Activated CD4-positive, CD25-positive, alpha-beta regulatory T cell (primary cell): ENCODE measurements around the gene GFAP.

ENCODE experiments used
- DNase-seq, 4 experiments: peaks; one replicate each; lab custom pipeline; 2025; lab: John Stamatoyannopoulos, UW

Gene GFAP

DNA sequence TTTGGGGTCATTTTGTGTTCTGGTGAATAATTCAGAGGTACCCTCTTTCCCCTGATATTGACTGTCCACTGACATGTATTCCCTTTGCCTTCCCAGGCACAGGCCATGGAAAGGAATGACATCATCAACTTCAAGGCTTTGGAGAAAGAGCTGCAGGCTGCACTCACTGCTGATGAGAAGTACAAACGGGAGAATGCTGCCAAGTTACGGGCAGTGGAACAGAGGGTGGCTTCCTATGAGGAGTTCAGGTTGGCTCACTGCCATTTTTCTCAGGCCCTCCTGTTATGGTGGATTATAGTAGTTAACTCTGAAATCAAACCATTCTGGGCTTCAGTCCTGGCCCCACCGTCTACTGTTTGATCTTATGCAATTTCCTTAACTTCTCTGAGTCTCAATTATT is 14.4 kb downstream of the GFAP start:
- DNase-seq: no peak

DNA sequence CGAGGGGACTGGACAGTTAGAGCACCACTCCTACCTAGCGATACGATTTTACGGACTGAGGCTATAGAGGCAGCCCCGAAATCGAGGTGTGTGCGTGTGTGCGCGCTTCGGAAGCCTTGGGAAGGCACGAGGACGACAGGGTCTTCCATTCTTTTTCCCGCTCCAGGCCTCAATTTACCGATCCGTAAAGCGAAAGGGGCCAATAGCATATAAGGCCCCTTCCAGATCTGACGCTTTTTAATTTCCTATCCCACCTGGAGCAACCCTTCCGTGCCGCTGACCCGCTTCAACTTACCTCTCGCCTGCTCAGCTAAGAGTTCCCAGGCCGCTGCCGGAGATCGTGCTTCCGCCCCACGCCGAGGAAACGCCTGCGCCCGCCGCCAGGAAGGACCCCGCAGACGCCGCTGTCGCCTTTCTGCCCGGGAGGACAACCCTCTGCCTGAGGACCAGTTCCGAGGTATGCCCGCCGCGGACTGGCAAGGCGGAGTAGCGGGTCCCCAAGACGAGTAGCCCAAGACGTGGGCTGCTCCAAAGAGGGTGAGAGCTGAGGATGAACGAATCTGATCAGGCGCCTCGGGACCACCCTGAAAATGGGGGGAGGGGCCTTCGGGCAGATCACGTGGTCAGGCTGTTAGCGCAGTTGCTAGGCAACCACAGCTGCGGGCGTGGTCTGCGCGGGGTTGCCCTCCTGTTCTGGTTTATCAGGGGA is 16.1 kb downstream of the GFAP start, which contains the start of gene EFTUD2:
TSS of gene EFTUD2 (minus strand) at position 372 of the 709 bp plus-strand sequence. CDS start 4,924 bp downstream, outside the sequence.
- DNase-seq: peak; percentile 91 to 97 (median 91)

DNA sequence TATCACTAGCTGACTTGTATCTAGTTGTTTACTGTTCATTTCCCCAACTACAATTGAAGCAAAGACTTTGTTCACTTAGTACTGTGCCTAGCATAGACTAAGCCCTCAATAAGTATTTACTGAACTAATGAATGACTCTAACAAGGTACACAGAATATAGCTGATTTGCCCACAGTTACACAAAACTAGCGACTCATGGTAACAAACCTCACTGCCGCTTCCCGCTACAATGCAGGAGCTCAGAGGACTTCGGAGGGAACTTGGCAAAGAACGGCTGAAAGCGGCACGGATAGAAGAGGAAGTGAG is 16.6 kb downstream of the GFAP start:
- DNase-seq: no peak

DNA sequence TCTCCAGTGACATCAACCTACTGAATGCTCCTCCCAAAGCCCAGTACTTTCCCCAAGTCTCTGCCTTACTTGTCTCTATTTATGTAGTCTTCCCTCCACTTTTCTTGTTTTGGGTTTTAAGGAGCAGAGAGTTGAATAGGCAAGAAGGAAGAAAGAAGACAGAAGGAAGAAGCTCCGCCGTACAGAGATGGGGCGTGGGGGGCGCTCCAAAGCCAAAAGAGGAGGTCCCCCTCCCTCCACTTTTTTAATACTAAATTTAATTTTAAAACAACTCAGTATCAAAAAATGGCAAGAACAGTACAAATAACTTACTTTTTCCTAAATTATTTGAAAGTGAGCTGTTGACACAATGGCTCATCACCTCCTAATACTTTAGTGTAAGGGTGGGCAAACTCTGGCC is 20.7 kb downstream of the GFAP start:
- DNase-seq: no peak

DNA sequence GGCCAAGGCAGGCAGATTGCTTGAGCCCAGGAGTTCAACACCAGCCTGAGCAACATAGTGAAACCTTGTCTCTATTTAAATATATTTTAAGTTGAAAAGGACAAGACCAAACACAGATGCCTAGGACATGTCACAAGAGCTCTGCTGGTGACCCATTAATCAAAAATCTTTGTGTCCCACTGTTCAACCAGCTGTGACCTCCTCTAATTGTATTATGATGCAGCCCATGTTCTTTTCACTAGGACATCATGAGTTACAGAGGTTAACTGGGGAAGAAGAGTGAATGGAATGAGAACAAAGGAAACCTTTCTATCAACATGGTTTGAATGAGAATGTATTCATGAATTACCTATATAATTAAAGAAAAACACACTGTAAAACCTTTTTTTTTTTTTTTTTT is 23.1 kb downstream of the GFAP start:
- no peak for DNase-seq

DNA sequence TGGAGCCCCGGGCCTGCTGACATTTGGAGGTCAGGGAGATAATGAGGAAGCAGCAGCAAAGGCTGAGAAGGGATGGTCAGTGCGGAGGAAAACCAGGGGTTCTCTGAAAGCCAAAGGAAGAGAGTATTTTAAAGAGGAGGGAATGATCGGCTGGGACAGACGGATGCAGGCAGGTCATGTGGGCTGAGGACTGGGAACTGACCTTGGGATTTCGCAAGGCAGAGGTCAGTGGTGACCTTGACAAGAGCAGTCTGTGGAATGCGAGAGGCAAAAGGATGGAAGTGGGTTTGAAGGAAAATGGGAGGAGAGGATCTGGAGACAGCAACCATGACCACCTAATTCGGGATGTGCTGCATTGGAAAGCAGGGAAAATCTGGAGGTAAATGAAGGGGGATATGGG is 26.3 kb downstream of the GFAP start:
- DNase-seq: no peak

DNA sequence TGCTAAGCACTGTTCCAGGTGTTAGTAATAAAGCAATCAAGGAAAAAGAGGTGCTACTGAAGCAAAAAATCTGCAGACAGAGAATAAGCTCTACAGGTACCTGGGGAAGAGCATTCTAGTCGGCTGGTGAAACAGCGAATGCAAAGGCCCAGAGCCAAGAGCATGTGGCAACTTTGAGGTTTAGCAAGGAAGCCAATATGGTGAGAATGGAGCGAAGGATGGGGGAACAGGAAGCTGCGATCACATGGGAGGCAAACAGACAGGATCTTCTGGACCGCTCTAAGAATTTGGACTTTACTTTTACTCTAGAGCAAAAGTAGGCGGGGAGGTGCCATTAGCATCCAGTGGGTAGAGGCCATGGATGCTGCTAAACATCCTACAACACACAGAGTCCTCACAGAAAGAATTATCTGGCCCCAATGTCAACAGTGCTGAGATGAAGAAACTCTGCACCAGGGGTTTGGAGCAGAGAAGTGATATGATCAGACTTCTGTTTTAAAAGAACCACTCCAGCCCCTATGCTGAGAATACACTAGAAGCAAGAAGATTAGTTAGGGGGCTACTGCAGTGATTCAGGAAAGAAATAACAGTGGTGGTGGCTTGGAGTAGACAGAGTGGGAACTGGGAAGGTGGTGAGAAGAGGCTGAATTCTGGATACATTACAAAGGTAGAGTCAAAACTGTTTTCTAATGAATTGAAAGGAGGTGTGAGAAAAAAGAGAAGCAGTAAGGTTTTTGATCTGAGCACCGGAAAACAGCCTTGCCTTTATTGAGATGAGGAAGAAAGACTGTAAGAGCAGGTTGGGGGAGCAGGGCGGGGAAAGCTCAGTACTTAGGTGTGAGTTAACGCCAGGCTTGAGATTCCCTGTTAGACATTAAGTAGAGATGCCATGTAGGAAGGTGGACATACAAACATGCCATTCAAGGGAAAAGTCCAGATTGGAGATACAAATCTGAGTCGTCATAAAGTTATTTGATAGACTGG is 27.0 kb downstream of the GFAP start:
- no peak for DNase-seq

DNA sequence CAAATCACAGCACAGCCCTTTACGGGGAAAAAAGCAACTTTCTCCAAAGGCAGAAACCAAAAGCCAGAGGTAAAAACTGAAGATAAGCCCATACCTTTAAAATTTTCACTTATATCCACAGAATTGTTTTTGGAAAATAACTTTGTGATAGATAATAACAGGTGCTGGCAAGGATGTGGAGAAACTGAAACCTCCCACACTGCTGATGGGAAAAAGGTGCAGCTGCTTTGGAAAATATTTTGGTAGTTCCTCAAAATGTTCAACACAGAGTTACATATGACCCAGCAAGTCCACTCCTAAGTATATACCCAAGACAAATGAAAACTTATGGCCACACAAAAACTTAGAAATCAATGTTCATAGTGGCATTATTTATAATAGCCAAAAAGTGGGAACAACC is 28.3 kb downstream of the GFAP start:
- DNase-seq: no peak

DNA sequence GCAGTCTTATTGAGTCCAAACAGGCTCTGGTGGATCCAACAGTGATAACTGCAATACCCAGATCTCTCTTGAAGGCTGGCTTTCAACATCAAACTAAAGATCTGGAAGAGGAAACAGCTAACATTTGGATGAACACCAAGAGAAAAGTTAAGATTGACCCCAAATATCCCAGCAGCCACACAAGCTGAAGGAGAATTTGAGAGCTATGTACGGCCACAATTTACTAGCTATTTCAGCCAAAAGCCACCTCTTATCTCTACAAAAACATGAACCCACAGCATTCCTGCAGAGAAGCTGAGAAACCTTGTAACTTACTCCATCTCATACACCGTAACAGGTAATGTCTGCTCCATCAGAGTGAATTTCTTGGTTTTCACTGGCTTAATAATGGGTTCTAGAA is 30.4 kb downstream of the GFAP start:
- DNase-seq: no peak

DNA sequence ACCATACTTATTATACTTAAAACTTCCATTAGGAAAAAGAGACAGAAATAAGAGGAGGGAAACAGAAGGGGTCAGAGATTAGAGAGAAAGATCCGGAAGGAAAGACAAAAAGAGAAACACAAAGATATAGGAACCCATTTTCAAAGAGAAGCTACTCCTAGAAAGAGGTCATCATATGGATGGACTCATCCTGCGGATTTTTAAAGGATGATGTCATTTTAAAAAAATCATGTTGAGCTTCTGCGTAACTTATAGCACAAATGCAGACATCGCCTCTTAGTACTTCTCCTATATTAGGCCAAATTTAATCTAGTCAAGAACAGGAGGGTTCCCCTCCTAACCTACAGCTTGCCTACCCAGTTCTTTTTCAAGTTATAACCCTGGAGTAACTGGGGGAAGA is 34.2 kb downstream of the GFAP start:
- no peak for DNase-seq

DNA sequence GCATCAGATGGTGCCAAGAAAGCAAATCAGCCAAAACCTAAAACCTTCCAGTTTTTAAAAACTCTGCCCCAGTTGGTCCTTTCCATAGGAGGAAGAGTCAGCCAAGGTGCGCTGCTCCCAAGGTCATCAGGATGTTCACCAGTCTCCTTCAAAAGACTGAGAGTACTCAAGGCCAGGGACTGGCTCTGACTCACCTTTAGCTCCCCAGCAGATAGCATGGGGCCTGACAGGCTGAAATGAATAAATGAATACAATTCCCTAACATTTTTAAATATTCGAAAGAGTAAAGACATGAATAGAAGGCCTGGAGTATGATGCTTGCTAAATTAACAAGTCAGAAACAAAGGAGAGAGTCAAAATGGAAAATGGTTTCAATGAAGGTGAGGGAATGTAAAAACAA is 35.2 kb downstream of the GFAP start:
- no peak for DNase-seq

DNA sequence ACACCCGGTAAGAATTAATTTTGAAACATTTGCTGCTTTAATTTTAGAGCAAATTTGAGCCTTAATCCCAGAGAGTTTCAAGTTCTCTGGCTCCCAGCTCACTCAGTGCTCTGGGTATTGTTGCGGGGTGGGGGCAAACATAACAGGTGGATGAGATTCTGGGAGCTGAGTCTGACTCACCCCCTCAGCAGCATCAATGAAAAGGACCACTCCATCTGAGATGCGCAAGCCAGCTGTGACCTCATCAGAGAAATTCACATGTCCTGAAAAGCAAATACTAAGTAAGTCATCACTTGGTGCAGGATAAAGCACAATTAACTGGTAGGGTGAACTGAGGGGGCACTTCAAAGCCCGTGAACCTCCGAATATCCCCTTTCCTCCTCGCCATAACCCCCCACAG is 35.9 kb downstream of the GFAP start:
- no peak for DNase-seq

DNA sequence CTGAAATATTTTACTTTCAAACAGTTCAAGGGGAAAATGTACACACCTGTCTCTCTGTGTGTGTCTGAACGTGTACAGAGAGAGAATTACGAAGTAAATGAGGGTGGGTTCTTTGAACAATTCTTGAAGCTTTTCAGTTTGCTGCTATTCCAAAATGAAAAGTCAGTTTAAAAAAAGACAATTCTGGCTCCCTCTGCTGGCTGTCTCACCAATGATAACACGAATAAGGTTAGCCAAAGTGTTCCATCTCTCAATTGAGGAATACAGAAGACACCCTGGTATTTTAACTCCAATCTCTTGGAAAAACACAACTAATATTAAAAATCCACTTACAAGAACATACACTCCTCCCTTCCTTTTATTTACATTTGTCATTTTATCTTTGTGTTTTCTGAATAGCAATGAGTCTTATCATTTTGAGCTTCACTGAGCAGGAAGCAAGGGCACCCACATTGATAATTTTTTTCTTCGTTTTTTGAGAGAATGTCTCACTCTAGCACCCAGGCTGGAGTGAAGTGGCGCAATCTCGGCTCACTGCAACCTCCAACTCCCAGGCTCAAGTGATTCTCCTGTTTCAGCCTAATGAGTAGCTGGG is 36.6 kb downstream of the GFAP start:
- DNase-seq: no peak

DNA sequence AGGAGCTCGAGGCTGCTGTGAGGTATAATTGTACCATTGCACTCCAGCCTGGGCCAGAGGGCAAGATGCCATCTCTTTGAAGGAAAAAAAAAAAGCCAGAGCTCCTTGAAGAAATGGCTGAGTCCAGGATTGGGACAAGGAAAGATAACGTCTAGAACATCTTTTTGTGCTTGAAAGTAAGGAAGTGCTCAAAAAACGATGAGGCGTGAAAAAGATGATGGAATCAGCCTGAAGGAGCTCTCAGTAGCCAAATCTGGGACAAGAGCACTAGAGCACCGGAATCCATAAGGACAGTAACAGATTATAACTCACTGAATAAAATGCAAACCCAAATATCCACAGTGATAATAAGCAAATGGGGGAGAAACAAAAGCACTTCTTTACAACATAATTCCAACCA is 38.2 kb downstream of the GFAP start:
- DNase-seq: no peak

DNA sequence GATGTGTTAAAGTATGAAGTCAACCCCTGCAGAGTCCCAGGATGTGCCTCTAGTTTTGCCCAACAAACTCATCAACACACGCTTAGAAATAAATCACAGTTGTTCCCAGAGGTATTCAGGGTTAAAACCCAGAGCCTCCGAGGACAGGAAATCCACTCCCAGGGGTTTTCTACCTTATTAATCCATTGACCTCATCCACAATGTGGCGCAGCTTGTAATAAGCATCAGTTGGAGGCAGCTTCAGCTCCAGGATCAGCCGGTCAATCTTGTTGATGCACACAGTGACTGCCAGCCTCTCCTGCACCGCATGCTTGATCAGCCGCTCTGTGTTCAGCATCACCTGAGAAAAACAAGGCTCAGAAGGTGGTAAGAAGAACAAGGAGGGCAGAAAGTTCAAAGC is 39.5 kb downstream of the GFAP start:
- no peak for DNase-seq

DNA sequence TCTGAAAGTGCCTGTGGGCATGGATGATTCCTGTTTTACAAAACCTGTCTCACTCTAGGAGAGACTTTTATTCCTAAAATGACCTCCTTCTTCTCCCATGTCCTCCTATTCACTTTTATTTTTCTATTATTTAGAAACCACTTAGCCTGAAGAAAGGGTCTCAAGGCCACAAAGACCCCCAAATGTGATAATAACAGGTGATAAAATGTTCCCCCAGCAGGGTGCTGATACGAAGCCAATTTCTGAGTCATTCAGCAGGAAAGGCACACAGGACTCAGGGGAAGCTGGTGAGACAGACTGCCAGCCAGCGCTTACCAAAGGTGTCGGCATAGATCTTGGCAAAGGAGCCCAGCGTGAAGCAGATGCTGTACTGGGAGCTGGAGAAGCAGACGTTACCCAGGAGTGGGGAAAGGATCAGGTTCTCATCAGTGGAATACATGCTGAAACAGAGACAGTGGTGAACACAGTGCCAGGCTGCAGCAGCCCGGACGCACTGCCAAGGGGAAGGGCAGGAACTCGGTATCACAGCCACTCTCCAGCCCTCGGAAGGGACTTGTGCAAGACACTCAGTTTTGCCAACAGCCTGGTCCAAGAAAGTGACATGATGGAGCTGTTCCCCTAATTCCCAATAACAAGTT is 43.0 kb downstream of the GFAP start:
- no peak for DNase-seq

DNA sequence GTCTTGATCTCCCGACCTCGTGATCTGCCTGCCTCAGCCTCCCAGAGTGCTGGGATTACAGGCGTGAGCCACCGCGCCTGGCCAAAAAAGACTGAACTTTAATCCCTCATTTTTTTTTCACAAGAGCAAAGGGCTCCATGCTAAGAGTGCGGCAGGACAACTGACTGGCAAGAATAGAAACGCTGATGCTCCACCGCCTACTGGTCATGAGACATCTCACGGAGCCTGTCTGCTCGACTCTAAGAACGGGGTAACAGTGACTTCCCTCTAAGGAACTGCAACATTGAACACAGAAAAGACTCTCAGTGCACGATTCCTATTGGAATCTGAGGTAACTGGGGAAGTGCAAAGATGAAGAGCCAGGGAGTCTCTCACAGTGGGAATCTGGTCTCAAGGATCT is 43.7 kb downstream of the GFAP start:
- no peak for DNase-seq

DNA sequence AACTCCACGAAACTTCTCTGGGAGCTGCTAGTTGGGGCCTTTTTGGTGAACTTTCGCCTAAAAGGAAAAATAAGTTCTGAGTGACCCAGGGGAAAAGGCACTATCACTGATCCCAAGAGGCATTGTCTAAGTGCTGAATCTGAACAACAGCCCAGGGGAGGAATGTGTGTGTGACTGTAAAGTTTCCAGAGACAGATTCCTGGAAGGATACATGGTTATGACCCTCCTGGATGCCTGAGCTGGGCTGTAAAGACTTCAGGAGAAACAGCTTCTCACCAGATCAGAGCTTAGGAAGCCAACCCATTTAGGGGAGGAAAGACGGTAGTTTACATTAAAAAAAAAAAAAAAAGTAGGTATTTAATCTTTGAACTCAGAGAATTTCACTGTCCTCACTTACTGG is 47.5 kb downstream of the GFAP start:
- no peak for DNase-seq

DNA sequence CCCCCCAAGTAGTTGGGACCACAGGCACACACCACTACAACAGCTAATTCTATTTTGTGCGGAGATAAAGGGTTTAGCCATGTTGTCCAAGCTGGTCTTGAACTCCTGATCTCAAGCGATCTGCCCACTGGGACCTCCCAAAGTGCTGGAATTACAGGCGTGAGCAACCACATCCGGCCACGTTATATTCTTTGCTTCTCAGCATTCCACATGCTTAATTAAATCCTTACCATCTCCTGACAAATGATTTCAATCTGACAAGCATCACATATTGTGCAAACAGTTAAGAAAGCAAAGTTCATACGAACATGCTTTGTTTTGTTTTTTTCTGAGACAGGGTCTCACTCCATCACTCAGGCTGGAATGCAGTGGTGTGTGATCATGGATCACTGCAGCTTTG is 49.4 kb downstream of the GFAP start:
- no peak for DNase-seq

DNA sequence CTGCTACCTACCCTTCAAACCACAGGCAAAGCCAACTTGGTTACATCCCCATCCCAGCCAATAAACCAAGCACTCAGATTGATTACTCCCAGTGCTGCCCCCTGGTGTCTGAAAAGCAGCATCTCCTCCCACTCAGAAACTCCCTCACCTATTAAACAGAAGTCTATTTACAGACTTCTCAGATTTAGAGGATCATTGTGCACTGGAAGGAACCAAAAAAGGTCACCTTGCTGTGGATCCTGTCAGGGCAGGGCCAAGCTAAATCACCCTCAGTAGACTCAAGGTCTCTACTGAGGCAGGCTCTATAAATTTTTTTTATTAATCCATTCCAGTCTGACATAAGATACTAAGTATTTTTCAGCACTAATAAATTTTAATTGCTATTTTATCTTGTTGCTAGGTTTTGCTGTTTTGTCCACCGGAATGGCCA is 50.1 kb downstream of the GFAP start:
- DNase-seq: peak; percentile 31 to 53 (median 38)

DNA sequence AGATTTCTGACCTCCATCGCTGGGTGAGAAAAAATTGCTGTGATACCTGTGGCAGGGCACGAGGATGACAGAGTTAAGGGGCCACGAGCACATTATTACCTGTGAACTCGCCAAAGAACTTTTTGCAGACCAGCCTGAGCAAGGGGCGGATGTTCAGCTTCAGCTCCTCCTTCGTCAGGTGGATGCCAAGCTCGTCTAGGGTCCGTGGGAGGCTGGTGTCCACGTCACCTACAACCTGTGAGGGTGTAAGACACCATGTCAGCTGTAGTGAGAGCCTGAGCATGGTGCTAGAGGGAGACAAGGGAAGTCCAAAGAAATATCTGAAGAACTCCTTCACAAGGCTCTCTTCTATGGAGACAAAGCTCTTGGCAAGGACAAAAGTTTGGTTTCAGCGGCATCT is 50.5 kb downstream of the GFAP start:
- no peak for DNase-seq
